HCT116 (cell line): ENCODE data around the gene BRWD1. TPM values are rescaled to one million over a fixed set of nuclear protein-coding genes. Genes with fewer than 3 reads are reported as not detected.

Source experiments
- ATAC-seq: fragments of 200-7000 bp; cut with Tn5 transposase; 2 replicates; pipeline ENCODE4 v1.9.1; 2020; ENCODE audit warnings: mild to moderate bottlenecking, moderate library complexity
- Bru-seq: library from RNA; stranded (reverse); fragments of 400-500 nt; gene quantifications from one replicate; lab custom pipeline; 2021; lab: Mats Ljungman, UMichigan
- BruChase-seq, 2 experiments: library from RNA; stranded (reverse); fragments of 400-500 nt; gene quantifications; one replicate each; lab custom pipeline; 2021; lab: Mats Ljungman, UMichigan
- BruUV-seq: library from RNA; stranded (reverse); fragments of 400-500 nt; replicated peaks from 2 replicates; lab custom pipeline; 2021; lab: Mats Ljungman, UMichigan
- CTCF ChIA-PET: fragments of 300-600 bp; sonication (Branson Sonifier 250); formaldehyde crosslinking; loops from one replicate; lab custom pipeline; 2021; ENCODE audit warnings: antibody characterized with exemption; lab: Charles Lee
- POLR2A ChIA-PET: fragments of 300-600, 350-600 bp; sonication (Branson Sonifier 250); formaldehyde crosslinking; loops from one replicate; lab custom pipeline; 2021; ENCODE audit warnings: antibody characterized with exemption; lab: Charles Lee
- RAD21 ChIA-PET, 2 experiments: fragments of 300-600 bp; sonication (Branson Sonifier 250); formaldehyde crosslinking; loops; one replicate each; lab custom pipeline; 2023; ENCODE audit warnings: low total read pairs in 2 of 2; ENCODE audit not compliant: uncharacterized antibody in 2 of 2, unreplicated experiment in 2 of 2, low non-redundant PET in 1 of 2; lab: Charles Lee
- DNase-seq: peaks from one replicate; pipeline ENCODE4 v3.0.0-alpha.2; 2010; ENCODE audit warnings: low read depth, low spot score
- H2AFZ ChIP-seq: fragments of 200-600 bp; shearing (Covaris generic), sonication (generic); 2 replicates; pipeline ENCODE4 v1.6.1; 2017; ENCODE audit warnings: low read depth, mixed run types, mixed read lengths, antibody characterized with exemption, low read length; ENCODE audit not compliant: poor library complexity, severe bottlenecking
- H3K27ac ChIP-seq: 2 replicates; pipeline ENCODE4 v1.5.1; 2012; ENCODE audit warnings: low read depth, low read length
- H3K27me3 ChIP-seq: fragments of 200-600 bp; sonication (generic); 2 replicates; pipeline ENCODE4 v1.6.1; 2016; ENCODE audit warnings: mixed run types, low read length, mixed read lengths; ENCODE audit not compliant: insufficient read depth
- H3K36me3 ChIP-seq, 2 experiments: fragments of 200-500 bp in 1 of 2; fragments of 200-600 bp in 1 of 2; sonication (Bioruptor generic) in 1 of 2; sonication (generic) in 1 of 2; 2 replicates each; pipeline versions ENCODE4 v1.5.1 to v1.6.1; 2014 to 2016; ENCODE audit warnings: low read length in 2 of 2, inconsistent platforms in 1 of 2, mixed read lengths in 1 of 2, mixed run types in 1 of 2; ENCODE audit not compliant: insufficient read depth in 2 of 2, control insufficient read depth in 1 of 2
- H3K4me1 ChIP-seq, 2 experiments: fragments of 200-600 bp in 1 of 2; sonication (generic) in 1 of 2; 2 replicates each; pipeline versions ENCODE4 v1.5.1 to v1.6.1; 2012 to 2017; ENCODE audit warnings: low read length in 2 of 2, inconsistent platforms in 1 of 2, mild to moderate bottlenecking in 1 of 2, mixed read lengths in 1 of 2, mixed run types in 1 of 2, moderate library complexity in 1 of 2; ENCODE audit not compliant: insufficient read depth in 2 of 2, control insufficient read depth in 1 of 2
- H3K4me2 ChIP-seq: fragments of 200-600 bp; sonication (generic); 2 replicates; pipeline ENCODE4 v1.6.1; 2017; ENCODE audit warnings: mixed run types, low read length, mixed read lengths
- H3K4me3 ChIP-seq, 2 experiments: fragments of 200-600 bp in 1 of 2; sonication (generic) in 1 of 2; replicated peaks in 1 of 2; 2 replicates each; pipeline ENCODE4 v1.5.1; 2011 to 2016; ENCODE audit warnings: low read length in 2 of 2, control low read depth in 1 of 2, low read depth in 1 of 2, mild to moderate bottlenecking in 1 of 2, mixed read lengths in 1 of 2, mixed run types in 1 of 2
- H3K79me2 ChIP-seq: fragments of 200-600 bp; sonication (generic); 2 replicates; pipeline ENCODE4 v1.6.1; 2017; ENCODE audit warnings: mild to moderate bottlenecking, mixed run types, low read length, moderate library complexity, mixed read lengths; ENCODE audit not compliant: insufficient read depth
- H3K9ac ChIP-seq: fragments of 200-600 bp; sonication (generic); 2 replicates; pipeline ENCODE4 v1.6.1; 2016; ENCODE audit warnings: low read length, mixed read lengths
- H3K9me2 ChIP-seq: fragments of 200-600 bp; sonication (generic), shearing (Covaris generic); 2 replicates; pipeline ENCODE4 v1.6.1; 2017; ENCODE audit warnings: mixed run types, mild to moderate bottlenecking, moderate library complexity; ENCODE audit not compliant: insufficient read depth
- H3K9me3 ChIP-seq, 2 experiments: fragments of 200-500 bp in 1 of 2; fragments of 200-600 bp in 1 of 2; sonication (Bioruptor generic) in 1 of 2; sonication (generic) in 1 of 2; 2 replicates each; pipeline ENCODE4 v1.6.1; 2014 to 2017; ENCODE audit warnings: low read length in 2 of 2, mixed read lengths in 2 of 2, inconsistent platforms in 1 of 2, low read depth in 1 of 2, mild to moderate bottlenecking in 1 of 2, mixed run types in 1 of 2, moderate library complexity in 1 of 2; ENCODE audit not compliant: control insufficient read depth in 1 of 2, insufficient read depth in 1 of 2
- H4K20me1 ChIP-seq: fragments of 200-600 bp; sonication (generic), shearing (Covaris generic); 2 replicates; pipeline ENCODE4 v1.6.1; 2017; ENCODE audit warnings: mixed run types, mild to moderate bottlenecking, moderate library complexity; ENCODE audit not compliant: insufficient read depth
- CBX3 ChIP-seq: IDR thresholded peaks from 2 replicates; pipeline ENCODE4 v1.6.1; 2012; ENCODE audit warnings: low read depth
- CEBPB ChIP-seq: IDR thresholded peaks from 2 replicates; pipeline ENCODE4 v1.6.1; 2012; ENCODE audit warnings: low read depth
- EGR1 ChIP-seq: IDR thresholded peaks from 2 replicates; pipeline ENCODE4 v1.6.1; 2012; ENCODE audit warnings: low read depth
- ELF1 ChIP-seq: IDR thresholded peaks from 2 replicates; pipeline ENCODE4 v1.6.1; 2012; ENCODE audit warnings: low read depth, borderline replicate concordance
- EZH2 ChIP-seq: fragments of 200-600 bp; sonication (generic); IDR thresholded peaks from 2 replicates; pipeline ENCODE4 v1.6.1; 2017; ENCODE audit warnings: antibody characterized with exemption, mixed run types
- EZH2phosphoT487 ChIP-seq: fragments of 200-600 bp; IDR thresholded peaks from 2 replicates; pipeline ENCODE4 v1.6.1; 2018; ENCODE audit warnings: antibody characterized with exemption, borderline replicate concordance
- FOSL1 ChIP-seq: IDR thresholded peaks from 2 replicates; pipeline ENCODE4 v1.6.1; 2012; ENCODE audit warnings: low read depth
- JUND ChIP-seq: IDR thresholded peaks from 2 replicates; pipeline ENCODE4 v1.6.1; 2012
- POLR2A ChIP-seq: IDR thresholded peaks from 2 replicates; pipeline ENCODE4 v1.7.0; 2011; ENCODE audit warnings: borderline replicate concordance; ENCODE audit not compliant: insufficient read depth, insufficient read length; ENCODE audit errors: extremely low read depth
- RAD21 ChIP-seq: IDR thresholded peaks from 2 replicates; pipeline ENCODE4 v1.6.1; 2012; ENCODE audit warnings: low read depth, mild to moderate bottlenecking
- SIN3A ChIP-seq: IDR thresholded peaks from 2 replicates; pipeline ENCODE4 v1.6.1; 2012; ENCODE audit warnings: low read depth
- SP1 ChIP-seq: IDR thresholded peaks from 2 replicates; pipeline ENCODE4 v1.6.1; 2012; ENCODE audit warnings: low read depth
- SRF ChIP-seq: IDR thresholded peaks from 2 replicates; pipeline ENCODE4 v1.6.1; 2012; ENCODE audit warnings: low read depth
- TCF7L2 ChIP-seq: IDR thresholded peaks from 2 replicates; pipeline ENCODE4 v1.7.0; 2011; ENCODE audit warnings: borderline replicate concordance, inconsistent platforms; ENCODE audit not compliant: insufficient read depth, insufficient read length; ENCODE audit errors: extremely low read depth
- YY1 ChIP-seq: IDR thresholded peaks from 2 replicates; pipeline ENCODE4 v1.6.1; 2011; ENCODE audit warnings: low read length, low read depth, moderate library complexity, mild to moderate bottlenecking; ENCODE audit not compliant: insufficient replicate concordance; ENCODE audit errors: extremely low read depth
- ZFX ChIP-seq: fragments of 450-650 bp; IDR thresholded peaks from 2 replicates; pipeline ENCODE4 v1.6.1; 2017
- ZNF274 ChIP-seq: fragments of 200-500 bp; sonication (Bioruptor generic); IDR thresholded peaks from 2 replicates; pipeline ENCODE4 v1.6.1; 2014; ENCODE audit warnings: mild to moderate bottlenecking, low read depth, low read length, inconsistent platforms
- intact Hi-C: fragments of 100-400 bp; cut with micrococcal nuclease; formaldehyde crosslinking; loops from 2 replicates; pipeline ENCODE4 v1.10.0; 2022
- long read RNA-seq: library from polyadenylated mRNA; unstranded; transcript quantifications from one replicate; pipeline ENCODE4 v2.0.0, GENCODE V29; 2021; ENCODE audit not compliant: unreplicated experiment
- polyA plus RNA-seq: library from polyadenylated mRNA; unstranded; fragments of >200 nt; gene quantifications from 2 replicates; pipeline ENCODE4 v1.2.1, GENCODE V29; 2012; ENCODE audit warnings: missing spikeins
- total RNA-seq: library from RNA; stranded (reverse); gene quantifications from one replicate; pipeline ENCODE4 v1.2.1, GENCODE V29; 2021; ENCODE audit not compliant: unreplicated experiment
- TF ChIP-seq, protein P1 (sequence below), 3 experiments: fragments of 200-600 bp in 1 of 3; sonication (generic) in 1 of 3; IDR thresholded peaks in 2 of 3; conservative IDR thresholded peaks in 1 of 3; 2 replicates each; pipeline ENCODE4 v1.5.1; 2012 to 2017; ENCODE audit warnings: low read depth in 2 of 3, low read length in 2 of 3, antibody characterized with exemption in 1 of 3, borderline replicate concordance in 1 of 3, control low read depth in 1 of 3, mild to moderate bottlenecking in 1 of 3, mixed read lengths in 1 of 3, mixed run types in 1 of 3, moderate library complexity in 1 of 3; ENCODE audit not compliant: insufficient read depth in 1 of 3
- TF ChIP-seq, protein P2 (sequence below): IDR thresholded peaks from 2 replicates; pipeline ENCODE4 v1.6.1; 2012
- TF ChIP-seq, protein P3 (sequence below): IDR thresholded peaks from 2 replicates; pipeline ENCODE4 v1.6.1; 2011; ENCODE audit warnings: mild to moderate bottlenecking, low read length, moderate library complexity; ENCODE audit not compliant: insufficient replicate concordance; ENCODE audit errors: extremely low read depth
- TF ChIP-seq, protein P4 (sequence below): IDR thresholded peaks from 2 replicates; pipeline ENCODE4 v1.6.1; 2012

The BRWD1 gene
- total RNA-seq (33.1 TPM), Bru-seq, nascent RNA (percentile 93 among the genes with signal in this experiment), BruChase-seq, experiment 1, labeled RNA remaining after a 6-hour chase (percentile 89 among the genes with signal in this experiment), BruChase-seq, experiment 2, labeled RNA remaining after a 2-hour chase (percentile 95 among the genes with signal in this experiment)
- polyA plus RNA-seq, result 7.3 and 7.4 TPM in 2 replicates
- long read RNA-seq, full-length matches to known transcripts, result 56 of 120 reads
- long read RNA-seq, partial matches to known transcripts, result 45 of 120 reads
- long read RNA-seq, other reads (novel, unspliced or antisense), result 19 of 120 reads

DNA sequence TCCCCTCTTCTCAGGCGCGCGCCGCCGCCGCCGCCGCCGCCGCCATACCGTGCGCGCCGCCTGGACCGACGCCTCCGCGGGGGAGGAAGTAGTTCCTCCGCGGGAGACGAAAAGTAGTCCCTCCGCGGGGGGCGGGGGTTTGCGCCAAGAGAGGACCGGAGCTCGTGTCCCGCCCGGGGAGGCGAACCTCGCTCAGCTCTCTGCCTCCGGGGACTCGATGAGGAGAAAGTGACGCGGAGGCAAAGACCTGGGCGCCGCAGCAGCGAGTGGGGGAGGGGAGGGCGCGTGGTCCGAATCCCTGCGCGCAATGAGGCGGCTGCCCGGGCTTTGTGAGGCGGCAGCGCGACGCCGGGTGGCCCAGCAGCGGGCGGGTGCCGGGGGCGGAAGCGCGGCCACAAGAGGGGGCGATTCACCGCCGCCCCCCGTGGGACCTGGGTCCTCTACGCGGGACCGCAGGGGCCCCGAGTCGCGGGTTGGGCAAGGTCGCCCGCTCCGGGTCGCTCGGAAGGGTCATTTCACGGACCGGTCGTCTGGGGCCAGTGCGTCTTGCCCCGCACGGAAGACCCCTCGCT, at the start of gene BRWD1:
Gene BRWD1 (minus strand): TSS at position 62 of the 572 bp plus-strand sequence. CDS start 141 bp downstream, outside the sequence.
- H3K9me2 ChIP-seq, result peaks cover 4% of the 10 kb centered on the region; the same call in 1 of the 2 replicates
- no TSS peak for BruUV-seq
- CTCF ChIA-PET, result no interaction called here
- H3K4me2 ChIP-seq, result peak within 1 kb of the TSS; percentile 84
- H4K20me1 ChIP-seq, result peaks cover 7% of the 10 kb centered on the region; the same call in 1 of the 2 replicates
- intact Hi-C loops, result loop anchor here (5.0 kb wide), 1 partner anchor 34 kb away; the partner anchor contains the start of gene HMGN1
- ATAC-seq (peak; percentile 65), DNase-seq (peak; percentile 58)
- RAD21 ChIA-PET, result no interaction called here
- POLR2A ChIA-PET, result no interaction called here
- H3K4me3 ChIP-seq, result peak within 1 kb of the TSS; percentile 51 to 71
- H3K9me3 ChIP-seq, result no peaks in the 10 kb centered on the region
- H3K36me3 ChIP-seq, result peaks cover 0 to 16% of the 10 kb centered on the region in 2 experiments; a peak in 3 of 4 replicates
- no peaks in the 10 kb centered on the region for H3K27me3 ChIP-seq
- peaks cover 35% of the 10 kb centered on the region for H3K79me2 ChIP-seq
- peaks cover 10 to 19% of the 10 kb centered on the region in 2 experiments; a peak in 3 of 4 replicates for H3K4me1 ChIP-seq
- peak within 1 kb of the TSS; percentile 83 for H3K9ac ChIP-seq
- peak within 1 kb of the TSS; percentile 70 for H3K27ac ChIP-seq
- no peak within 1 kb of the TSS for H2AFZ ChIP-seq
- TF ChIP-seq, protein P1, sequence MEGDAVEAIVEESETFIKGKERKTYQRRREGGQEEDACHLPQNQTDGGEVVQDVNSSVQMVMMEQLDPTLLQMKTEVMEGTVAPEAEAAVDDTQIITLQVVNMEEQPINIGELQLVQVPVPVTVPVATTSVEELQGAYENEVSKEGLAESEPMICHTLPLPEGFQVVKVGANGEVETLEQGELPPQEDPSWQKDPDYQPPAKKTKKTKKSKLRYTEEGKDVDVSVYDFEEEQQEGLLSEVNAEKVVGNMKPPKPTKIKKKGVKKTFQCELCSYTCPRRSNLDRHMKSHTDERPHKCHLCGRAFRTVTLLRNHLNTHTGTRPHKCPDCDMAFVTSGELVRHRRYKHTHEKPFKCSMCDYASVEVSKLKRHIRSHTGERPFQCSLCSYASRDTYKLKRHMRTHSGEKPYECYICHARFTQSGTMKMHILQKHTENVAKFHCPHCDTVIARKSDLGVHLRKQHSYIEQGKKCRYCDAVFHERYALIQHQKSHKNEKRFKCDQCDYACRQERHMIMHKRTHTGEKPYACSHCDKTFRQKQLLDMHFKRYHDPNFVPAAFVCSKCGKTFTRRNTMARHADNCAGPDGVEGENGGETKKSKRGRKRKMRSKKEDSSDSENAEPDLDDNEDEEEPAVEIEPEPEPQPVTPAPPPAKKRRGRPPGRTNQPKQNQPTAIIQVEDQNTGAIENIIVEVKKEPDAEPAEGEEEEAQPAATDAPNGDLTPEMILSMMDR (IDR thresholded peaks at IDR 0.05 in 2 of 3, conservative IDR thresholded peaks at IDR 0.05 in 1 of 3; ENCODE audit: borderline replicate concordance in 1 of 3, insufficient read depth in 1 of 3, low read depth in 2 of 3, low read length in 2 of 3), result no peak
- peak; percentile 77 for TF ChIP-seq EGR1
- peak; percentile 40 for TF ChIP-seq JUND
- TF ChIP-seq POLR2A, result peak; percentile 62
- TF ChIP-seq TCF7L2, result peak; percentile 72
- TF ChIP-seq, protein P2, sequence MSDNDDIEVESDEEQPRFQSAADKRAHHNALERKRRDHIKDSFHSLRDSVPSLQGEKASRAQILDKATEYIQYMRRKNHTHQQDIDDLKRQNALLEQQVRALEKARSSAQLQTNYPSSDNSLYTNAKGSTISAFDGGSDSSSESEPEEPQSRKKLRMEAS, result peak; percentile 94
- no peak for TF ChIP-seq ZNF274
- no peak for TF ChIP-seq SP1
- no peak for TF ChIP-seq CEBPB
- peak; percentile 63; the same call in 1 of the 2 replicates for TF ChIP-seq SIN3A
- TF ChIP-seq SRF, result no peak
- no peak for TF ChIP-seq EZH2phosphoT487
- TF ChIP-seq RAD21, result 0 out of 2 replicates have a peak, but pooled peaks have one; percentile 18
- TF ChIP-seq CBX3, result peak; percentile 79
- peak; percentile 71 for TF ChIP-seq YY1
- TF ChIP-seq, protein P3, sequence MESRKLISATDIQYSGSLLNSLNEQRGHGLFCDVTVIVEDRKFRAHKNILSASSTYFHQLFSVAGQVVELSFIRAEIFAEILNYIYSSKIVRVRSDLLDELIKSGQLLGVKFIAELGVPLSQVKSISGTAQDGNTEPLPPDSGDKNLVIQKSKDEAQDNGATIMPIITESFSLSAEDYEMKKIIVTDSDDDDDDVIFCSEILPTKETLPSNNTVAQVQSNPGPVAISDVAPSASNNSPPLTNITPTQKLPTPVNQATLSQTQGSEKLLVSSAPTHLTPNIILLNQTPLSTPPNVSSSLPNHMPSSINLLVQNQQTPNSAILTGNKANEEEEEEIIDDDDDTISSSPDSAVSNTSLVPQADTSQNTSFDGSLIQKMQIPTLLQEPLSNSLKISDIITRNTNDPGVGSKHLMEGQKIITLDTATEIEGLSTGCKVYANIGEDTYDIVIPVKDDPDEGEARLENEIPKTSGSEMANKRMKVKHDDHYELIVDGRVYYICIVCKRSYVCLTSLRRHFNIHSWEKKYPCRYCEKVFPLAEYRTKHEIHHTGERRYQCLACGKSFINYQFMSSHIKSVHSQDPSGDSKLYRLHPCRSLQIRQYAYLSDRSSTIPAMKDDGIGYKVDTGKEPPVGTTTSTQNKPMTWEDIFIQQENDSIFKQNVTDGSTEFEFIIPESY, result no peak
- TF ChIP-seq EZH2, result no peak
- peak; percentile 74; the same call in 1 of the 2 replicates for TF ChIP-seq ZFX
- TF ChIP-seq, protein P4, sequence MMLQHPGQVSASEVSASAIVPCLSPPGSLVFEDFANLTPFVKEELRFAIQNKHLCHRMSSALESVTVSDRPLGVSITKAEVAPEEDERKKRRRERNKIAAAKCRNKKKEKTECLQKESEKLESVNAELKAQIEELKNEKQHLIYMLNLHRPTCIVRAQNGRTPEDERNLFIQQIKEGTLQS, result no peak
- no peak for TF ChIP-seq ELF1
- TF ChIP-seq FOSL1, result no peak
